NOMO-1 treated with DMSO at 0.1 percent for 48 hours (cell line): Measurements from ENCODE around the gene DCBLD1.

ENCODE experiments used
- DNase-seq: peaks from one replicate; lab custom pipeline; 2025; ENCODE audit not compliant: unreplicated experiment; lab: John Stamatoyannopoulos, UW

Gene DCBLD1

DNA sequence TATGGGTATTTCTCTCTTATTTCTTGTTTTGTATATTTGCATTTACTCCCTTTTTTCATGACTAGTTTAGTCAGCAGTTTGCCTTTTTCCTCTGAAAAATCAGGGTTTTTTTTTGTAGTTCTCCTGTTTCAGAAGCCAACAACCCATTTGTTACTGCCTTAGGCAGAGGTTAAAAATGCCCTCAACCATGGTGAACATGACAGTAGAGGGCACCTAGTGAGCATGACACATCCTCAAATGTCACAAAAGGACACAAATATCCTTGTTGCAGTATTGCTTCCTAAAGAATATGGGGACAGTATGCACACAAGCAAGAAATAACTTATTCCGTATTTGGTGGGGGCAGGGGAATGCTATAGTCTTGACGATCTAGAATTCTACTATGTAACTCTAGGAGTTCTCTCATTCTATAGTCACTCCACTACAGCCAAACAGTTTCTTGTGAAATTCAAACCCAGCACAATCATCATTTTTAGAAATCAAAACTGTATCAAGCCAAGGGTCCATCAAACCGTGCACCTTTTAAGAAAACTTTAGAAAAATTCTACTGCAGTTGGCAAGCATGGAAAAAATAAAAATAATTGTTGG, 72.9 kb downstream of the DCBLD1 start:
- no peak for DNase-seq

- peak; percentile 27 for DNase-seq
Observed at GRCh38 chr6:117555882-117556498, 73.5 kb downstream of the DCBLD1 start.

- no peak for DNase-seq
Observed at GRCh38 chr6:117557951-117558350, 75.5 kb downstream of the DCBLD1 start.

DNA sequence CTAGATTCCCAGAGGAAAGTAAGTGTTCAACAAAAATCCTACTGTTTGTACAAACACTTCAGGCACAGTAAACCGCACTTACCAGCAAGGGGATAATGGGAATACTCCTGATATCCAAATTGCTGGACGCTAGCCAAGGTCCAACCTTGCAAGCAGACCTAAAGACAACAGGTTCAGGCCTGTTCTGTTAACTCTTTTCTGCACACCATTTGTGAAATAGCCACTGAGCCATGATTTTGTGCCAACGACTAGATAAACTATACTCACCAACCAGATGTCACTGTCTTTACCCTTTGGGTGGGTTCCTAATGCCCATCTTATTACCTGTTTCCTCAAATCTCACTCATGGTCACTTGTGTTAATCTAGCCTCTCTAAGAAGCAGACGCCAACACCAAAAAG, 76.3 kb downstream of the DCBLD1 start:
- no peak for DNase-seq

DNA sequence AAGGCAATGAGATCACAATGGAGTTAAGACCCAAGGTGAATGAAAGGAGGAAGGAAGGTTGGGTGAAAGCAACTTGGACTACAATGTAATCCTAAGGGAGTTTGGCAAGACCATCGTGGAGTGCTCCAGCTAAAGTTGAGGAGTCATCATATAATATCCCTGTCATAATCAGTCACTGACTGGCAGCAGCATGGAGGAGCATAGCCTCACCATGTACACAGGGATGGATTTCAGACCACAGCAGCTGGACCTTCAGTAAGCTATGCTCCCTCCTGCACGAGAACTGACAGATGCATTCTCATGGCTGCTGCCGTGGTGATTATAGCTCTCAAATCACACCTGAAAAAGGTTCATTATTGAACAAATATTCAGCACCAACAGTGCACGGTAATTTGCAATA, 76.8 kb downstream of the DCBLD1 start:
- no peak for DNase-seq

- no peak for DNase-seq
Observed at GRCh38 chr6:117561128-117561527, 78.7 kb downstream of the DCBLD1 start.

GRCh38 chr6:117564681-117565080, 82.2 kb downstream of the DCBLD1 start:
- DNase-seq = no peak

DNA sequence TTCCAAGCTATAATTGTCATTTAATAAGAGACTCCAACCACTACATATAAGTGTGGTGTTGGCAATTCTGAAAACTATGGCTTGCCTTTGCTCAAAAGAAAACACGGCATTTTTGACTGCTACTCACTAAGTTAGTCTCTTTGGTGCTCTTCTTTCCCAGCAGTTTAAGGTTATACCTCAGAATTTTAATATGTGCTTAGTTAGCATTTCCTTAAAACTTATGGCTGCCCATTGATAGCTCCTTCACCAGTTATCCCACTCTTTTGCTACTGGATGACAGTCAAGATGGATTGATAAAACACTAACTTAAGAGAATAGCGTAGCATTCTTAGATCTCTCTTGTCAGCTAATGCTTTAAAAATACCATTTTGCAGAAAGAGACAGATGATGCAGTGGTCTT, 85.8 kb downstream of the DCBLD1 start:
- DNase-seq = no peak

DNA sequence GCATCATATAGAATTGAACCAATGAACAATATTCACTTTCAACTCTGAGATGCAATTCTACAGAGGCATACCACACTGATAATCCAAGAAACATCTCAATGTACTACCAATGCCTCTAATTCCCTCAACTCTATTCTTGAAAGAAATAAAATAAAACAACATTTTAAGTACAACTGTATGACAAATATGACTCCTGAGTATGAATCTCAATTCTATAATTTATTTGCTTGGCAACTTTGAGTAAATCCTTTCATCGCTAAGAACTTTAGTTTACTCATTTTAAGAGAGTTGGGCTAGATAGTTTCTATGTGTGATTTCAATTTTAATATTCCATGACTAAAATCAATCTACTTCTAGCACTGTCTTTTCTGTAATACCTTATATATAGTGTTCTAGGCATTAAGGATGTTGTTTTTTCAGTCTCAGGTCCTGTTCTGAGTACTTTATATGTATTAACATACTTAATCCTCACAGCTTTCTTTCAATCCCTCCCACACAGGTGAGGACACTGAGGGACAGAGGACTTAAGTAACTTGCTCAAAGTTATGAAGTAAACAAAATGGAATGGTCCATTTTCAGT, 86.4 kb downstream of the DCBLD1 start:
- DNase-seq = no peak

GRCh38 chr6:117573006-117573680, 90.7 kb downstream of the DCBLD1 start:
- no peak for DNase-seq

DNA sequence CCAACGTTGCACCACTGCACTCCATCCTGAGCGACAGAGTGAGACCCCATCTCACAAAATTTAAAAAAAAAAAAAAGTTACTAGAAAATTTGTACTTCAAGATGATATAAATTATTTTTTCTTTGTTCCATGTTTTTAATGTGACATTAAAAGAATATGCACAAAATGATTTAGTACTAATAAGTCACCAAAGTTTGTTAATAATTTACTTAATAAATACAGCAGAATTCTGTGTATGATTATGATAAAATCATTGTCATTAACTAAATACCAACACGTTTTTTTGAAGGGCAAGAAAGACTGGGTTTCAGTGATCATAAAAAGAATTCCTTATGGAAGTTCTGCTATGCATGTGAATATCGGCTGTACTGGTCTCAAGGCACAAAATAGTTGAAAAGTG, 91.7 kb downstream of the DCBLD1 start:
- no peak for DNase-seq

- no peak for DNase-seq
Observed at GRCh38 chr6:117585647-117586046, 103.2 kb downstream of the DCBLD1 start.

DNA sequence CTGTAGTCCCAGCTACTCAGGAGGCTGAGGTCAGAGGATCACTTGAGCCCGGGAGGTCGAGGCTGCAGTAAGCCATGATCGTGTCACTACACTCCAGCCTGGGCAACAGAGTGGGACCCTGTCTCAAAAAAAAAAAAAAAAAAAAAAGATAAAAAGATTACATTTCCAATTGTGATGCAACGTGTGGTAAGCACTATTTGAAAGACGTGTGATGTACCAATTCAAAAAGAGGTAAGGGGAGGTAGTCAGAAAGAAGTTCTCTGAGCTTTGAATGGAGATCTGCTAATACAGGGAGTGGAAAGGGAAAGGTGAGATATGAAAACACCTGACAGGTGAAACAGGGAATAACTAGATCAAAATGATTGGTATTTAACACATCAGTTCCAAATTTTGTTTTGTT, 108.0 kb downstream of the DCBLD1 start:
- DNase-seq = no peak

DNA sequence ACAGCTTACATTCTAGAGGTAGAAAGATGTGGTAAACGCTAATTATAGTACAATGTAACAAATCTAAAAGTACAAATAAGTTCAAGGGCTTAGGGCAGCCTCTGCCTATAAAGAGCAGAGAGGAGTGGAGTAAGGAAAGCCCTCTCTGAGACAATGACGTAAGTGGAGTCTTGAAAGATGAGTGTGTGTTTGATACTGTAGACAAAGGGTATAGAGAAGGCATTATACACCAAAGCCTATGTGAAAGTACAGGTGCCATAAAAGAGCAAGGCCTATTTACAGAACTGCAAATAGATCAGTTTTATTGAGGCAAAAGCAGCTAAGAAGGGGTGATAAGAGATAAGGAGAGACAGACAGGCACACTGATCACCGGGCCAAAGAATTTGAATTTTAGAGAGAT, 108.9 kb downstream of the DCBLD1 start:
- no peak for DNase-seq

GRCh38 chr6:117592983-117593759, 110.7 kb downstream of the DCBLD1 start:
- DNase-seq = no peak

GRCh38 chr6:117595099-117595923, 112.8 kb downstream of the DCBLD1 start:
- no peak for DNase-seq

DNA sequence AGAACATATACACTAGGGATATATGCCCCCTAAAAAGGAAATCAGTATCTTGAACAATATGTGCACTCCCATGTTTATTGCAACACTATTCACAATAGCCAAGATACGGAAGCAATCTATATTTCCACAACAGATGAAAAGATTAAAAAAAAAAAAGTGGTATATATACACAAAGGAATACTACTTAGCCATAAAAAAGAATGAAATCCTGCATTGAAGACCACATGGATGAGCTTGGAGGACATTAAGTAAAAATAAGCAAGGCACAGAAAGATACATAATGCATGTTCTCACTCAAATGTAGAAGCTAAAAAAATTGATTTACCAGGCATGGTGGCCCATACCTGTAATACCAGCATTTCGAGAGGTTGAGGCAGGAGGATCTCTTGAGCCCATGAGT, 115.3 kb downstream of the DCBLD1 start:
- DNase-seq = no peak
